Kidney epithelial cell (primary cell): ENCODE data around the gene SEMA3C. TPM values are rescaled to one million over a fixed set of nuclear protein-coding genes. Genes with fewer than 3 reads are reported as not detected.

ENCODE experiments used
- DNase-seq: peaks from one replicate; pipeline ENCODE4 v3.0.0-alpha.2; 2010; ENCODE audit warnings: low read depth
- H3K27me3 ChIP-seq: 2 replicates; pipeline ENCODE4 v1.6.0; 2011; ENCODE audit warnings: low read length; ENCODE audit not compliant: control insufficient read depth, insufficient read depth
- H3K36me3 ChIP-seq: 2 replicates; pipeline ENCODE4 v1.5.1; 2011; ENCODE audit warnings: low read length; ENCODE audit not compliant: control insufficient read depth, insufficient read depth
- H3K4me3 ChIP-seq: 2 replicates; pipeline ENCODE4 v1.5.1; 2011; ENCODE audit warnings: low read depth, mild to moderate bottlenecking, control low read depth, low read length
- CTCF ChIP-seq: IDR thresholded peaks from 2 replicates; pipeline ENCODE4 v1.5.1; 2011; ENCODE audit warnings: mild to moderate bottlenecking, moderate library complexity, low read length, control low read depth, inconsistent platforms; ENCODE audit not compliant: insufficient read depth, poor library complexity, severe bottlenecking
- total RNA-seq: library from RNA; depleted of rRNA; stranded (reverse); fragments of >200 nt; gene quantifications from 2 replicates; pipeline ENCODE4 v1.2.3, GENCODE V29; 2015

The SEMA3C gene
- total RNA-seq, 1 donor from 2014 or later = 113 TPM

GRCh38 chr7:80770061-80770460, 148.8 kb downstream of the SEMA3C start:
- Histone ChIP-seq H3K36me3 (no peaks in the 10 kb centered on the region), H3K27me3 (no peaks in the 10 kb centered on the region), H3K4me3 (no peak overlapping the region)
- TF ChIP-seq CTCF = no peak
- no peak for DNase-seq

- peaks cover 1% of the 10 kb centered on the region for H3K36me3 ChIP-seq
- no peak for DNase-seq
- H3K4me3 ChIP-seq = no peak overlapping the region
- no peak for TF ChIP-seq CTCF
- H3K27me3 ChIP-seq = no peaks in the 10 kb centered on the region
These were observed 150.1 kb downstream of the SEMA3C start for GRCh38 chr7:80768756-80769155.

DNA sequence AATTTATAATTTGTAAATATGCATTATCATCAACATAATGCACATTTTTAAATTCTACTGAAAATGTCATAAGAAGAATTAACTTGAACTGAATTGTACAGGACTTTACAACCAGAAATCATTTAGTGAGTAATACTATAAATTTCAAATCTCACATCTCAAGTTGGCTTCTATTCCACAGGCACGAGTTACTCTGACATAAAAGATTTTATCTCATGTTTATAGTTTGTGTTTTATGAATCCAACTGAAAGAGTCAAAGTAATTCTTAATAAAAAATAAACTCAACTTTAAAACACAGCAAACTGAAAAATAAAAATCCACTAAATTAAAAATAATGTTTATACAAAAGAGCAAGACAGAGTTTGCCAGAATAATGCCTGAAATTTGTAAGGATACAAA, 151.2 kb downstream of the SEMA3C start:
- DNase-seq = no peak
- no peak overlapping the region for H3K4me3 ChIP-seq
- no peak for TF ChIP-seq CTCF
- peaks cover 1% of the 10 kb centered on the region for H3K36me3 ChIP-seq
- H3K27me3 ChIP-seq = no peaks in the 10 kb centered on the region

- no peak for DNase-seq
- peaks cover 1% of the 10 kb centered on the region for H3K36me3 ChIP-seq
- TF ChIP-seq CTCF = no peak
- H3K4me3 ChIP-seq = no peak overlapping the region
- no peaks in the 10 kb centered on the region for H3K27me3 ChIP-seq
These were observed 152.1 kb downstream of the SEMA3C start for GRCh38 chr7:80766724-80767123.

DNA sequence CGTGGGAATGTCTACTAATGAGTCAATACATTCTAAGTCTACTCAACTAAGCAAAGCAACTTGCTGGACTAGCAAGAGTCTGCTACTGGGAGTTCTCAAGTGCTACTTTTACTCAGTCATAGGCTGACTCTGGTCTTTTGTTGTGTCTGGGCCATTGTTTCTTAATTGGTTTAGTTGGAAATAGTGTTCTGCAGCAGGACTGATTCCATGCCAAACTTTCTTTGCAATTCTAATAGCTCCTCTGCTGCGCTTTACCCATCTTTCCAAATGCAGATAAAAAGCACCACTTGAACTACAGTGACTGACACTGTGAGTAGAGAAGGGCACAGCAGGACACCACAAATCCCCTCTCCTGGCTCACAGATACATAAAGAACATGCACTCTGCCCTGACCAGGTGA, 154.7 kb downstream of the SEMA3C start:
- no peak for DNase-seq
- H3K27me3 ChIP-seq = no peaks in the 10 kb centered on the region
- no peak for TF ChIP-seq CTCF
- peaks cover 1% of the 10 kb centered on the region for H3K36me3 ChIP-seq
- H3K4me3 ChIP-seq = no peak overlapping the region

DNA sequence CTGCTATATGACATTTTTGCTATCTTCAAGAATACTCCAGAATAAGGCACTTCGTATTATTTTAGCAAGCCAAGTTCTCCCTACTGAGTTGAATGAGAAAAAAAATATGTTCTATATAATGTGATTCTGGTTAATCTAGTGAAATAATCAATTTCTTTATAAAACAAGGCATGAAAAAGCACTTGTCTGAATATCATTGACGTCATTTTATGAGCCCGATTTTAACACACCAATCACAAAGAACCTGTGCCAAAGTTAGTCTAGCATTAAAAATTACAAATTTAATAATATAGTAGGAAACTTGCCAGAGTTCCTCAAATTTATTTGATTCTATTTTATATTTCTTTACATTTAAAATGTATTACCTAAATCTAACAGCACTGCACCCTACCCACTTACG, 155.1 kb downstream of the SEMA3C start:
- no peaks in the 10 kb centered on the region for H3K27me3 ChIP-seq
- no peak for DNase-seq
- no peak for TF ChIP-seq CTCF
- no peak overlapping the region for H3K4me3 ChIP-seq
- peaks cover 1% of the 10 kb centered on the region for H3K36me3 ChIP-seq
